Uterus (tissue), 2 donors: ENCODE results near the gene GRIK4.

Source experiments
- POLR2A ChIP-seq, 2 donors: fragments of 450-650 bp; IDR thresholded peaks; one replicate each; pipeline ENCODE4 v1.6.1; 2016; ENCODE audit warnings: antibody characterized with exemption in 2 of 2, mild to moderate bottlenecking in 1 of 2, moderate library complexity in 1 of 2
- TF ChIP-seq, protein P1 (sequence below), 4 experiments: fragments of 200-600 bp in 2 of 4; fragments of 450-650 bp in 2 of 4; sonication (generic) in 2 of 4; IDR thresholded peaks; one replicate each; pipeline ENCODE4 v1.5.1; 2016 to 2019; ENCODE audit warnings: antibody characterized with exemption in 4 of 4, mild to moderate bottlenecking in 2 of 4, moderate library complexity in 1 of 4

DNA sequence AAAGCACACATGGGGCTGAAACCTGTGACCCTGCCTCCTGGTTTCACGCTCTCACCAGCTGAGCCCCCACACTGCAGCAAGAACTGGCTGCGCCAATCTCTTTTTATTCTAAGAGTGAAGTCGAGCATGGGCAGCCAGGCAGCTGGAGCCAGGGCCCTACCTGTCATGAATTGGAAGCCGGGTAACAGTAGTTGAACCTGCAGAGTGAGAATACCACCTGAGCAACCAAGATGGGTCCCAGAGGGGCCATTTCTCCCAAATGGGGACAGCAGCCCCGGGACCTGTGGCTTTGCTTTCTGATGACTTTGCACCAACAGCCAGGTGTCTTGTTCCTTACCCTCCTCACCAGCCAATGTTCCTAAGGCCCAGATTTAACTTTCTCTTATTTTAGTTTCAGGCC, 178.9 kb downstream of the GRIK4 start:
- TF ChIP-seq, protein P1, sequence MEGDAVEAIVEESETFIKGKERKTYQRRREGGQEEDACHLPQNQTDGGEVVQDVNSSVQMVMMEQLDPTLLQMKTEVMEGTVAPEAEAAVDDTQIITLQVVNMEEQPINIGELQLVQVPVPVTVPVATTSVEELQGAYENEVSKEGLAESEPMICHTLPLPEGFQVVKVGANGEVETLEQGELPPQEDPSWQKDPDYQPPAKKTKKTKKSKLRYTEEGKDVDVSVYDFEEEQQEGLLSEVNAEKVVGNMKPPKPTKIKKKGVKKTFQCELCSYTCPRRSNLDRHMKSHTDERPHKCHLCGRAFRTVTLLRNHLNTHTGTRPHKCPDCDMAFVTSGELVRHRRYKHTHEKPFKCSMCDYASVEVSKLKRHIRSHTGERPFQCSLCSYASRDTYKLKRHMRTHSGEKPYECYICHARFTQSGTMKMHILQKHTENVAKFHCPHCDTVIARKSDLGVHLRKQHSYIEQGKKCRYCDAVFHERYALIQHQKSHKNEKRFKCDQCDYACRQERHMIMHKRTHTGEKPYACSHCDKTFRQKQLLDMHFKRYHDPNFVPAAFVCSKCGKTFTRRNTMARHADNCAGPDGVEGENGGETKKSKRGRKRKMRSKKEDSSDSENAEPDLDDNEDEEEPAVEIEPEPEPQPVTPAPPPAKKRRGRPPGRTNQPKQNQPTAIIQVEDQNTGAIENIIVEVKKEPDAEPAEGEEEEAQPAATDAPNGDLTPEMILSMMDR (IDR thresholded peaks at IDR 0.05): no peak
- TF ChIP-seq POLR2A (IDR thresholded peaks at IDR 0.05): no peak
